ENCODE data around the gene CHST10. TPM values are rescaled to one million over a fixed set of nuclear protein-coding genes. Genes with fewer than 3 reads are reported as not detected.

CHST10 gene
- total and polyA plus RNA-seq, 2 donors (not counting 3 experiments of a cell fraction or from before 2014, with no cell fraction given): 11.1 to 12.3 TPM

DNA sequence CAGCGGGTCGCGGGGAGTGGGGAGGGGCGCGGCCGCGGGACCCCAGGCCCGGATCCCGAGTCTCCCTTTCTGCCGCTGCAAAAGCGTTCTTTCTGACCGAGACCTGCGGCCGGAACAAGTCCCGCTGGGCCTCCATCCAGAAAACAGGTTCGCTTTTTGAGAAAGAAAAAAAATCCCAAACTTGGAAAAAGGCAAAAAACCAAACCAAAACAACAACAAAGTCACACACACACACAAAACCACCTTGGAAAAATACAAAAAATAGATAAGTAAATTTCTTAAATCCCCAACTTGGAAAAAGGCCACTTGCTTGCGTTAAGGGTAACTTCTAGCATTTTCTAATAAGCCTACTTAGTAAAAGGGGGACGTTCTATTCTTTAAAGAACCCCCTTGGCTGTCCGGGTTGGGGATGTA is 250 bp upstream of the CHST10 start:
- BruUV-seq (replicated peaks): no TSS peak

More for the DNA sequence above, 250 bp upstream of the CHST10 start:
- intact Hi-C loops (cut with micrococcal nuclease): no loop called here
- Histone ChIP-seq H3K27me3 (ENCODE audit: control insufficient read depth in 2 of 2, insufficient read depth in 2 of 2, low read length in 2 of 2) (no peaks in the 10 kb centered on the region), H3K9me1 (replicated peaks; ENCODE audit: control insufficient read depth, extremely low read depth, insufficient read depth, low read length) (no peaks in the 10 kb centered on the region), H3K79me2 (ENCODE audit: control insufficient read depth, insufficient read depth, low read length) (peaks cover 3% of the 10 kb centered on the region), H2AFZ (ENCODE audit: low read depth, low read length) (peak overlapping the region; percentile 83), H3K36me3 (ENCODE audit: control insufficient read depth in 2 of 2, extremely low read depth in 1 of 2, insufficient read depth in 2 of 2, low read length in 2 of 2) (peaks cover 0 to 3% of the 10 kb centered on the region in 2 experiments), H3K4me2 (ENCODE audit: insufficient read depth, low read length) (peak overlapping the region; percentile 57), H3K4me3 (replicated peaks in 1 of 3; ENCODE audit: insufficient read depth in 1 of 3, low read depth in 1 of 3, low read length in 3 of 3) (peak overlapping the region; percentile 62 to 87 (median 80)), H3K9me3 (replicated peaks; ENCODE audit: control insufficient read depth, insufficient read depth, low read length) (no peaks in the 10 kb centered on the region), H3K27ac (ENCODE audit: insufficient read depth, low read depth, low read length) (peak overlapping the region; percentile 32), H3K4me1 (ENCODE audit: control insufficient read depth, extremely low read depth, insufficient read depth, low read length) (peaks cover 5% of the 10 kb centered on the region), H4K20me1 (replicated peaks; ENCODE audit: control insufficient read depth, extremely low read depth, insufficient read depth, low read length) (no peaks in the 10 kb centered on the region), H3K9ac (replicated peaks; ENCODE audit: extremely low read depth, insufficient read depth, low read length) (peak overlapping the region; percentile 71)
- dilution Hi-C loops (cut with MboI; ENCODE audit: extremely low pct_ligation_motif_present, low sequenced_read_pairs): no loop called here
- DNase-seq (ENCODE audit: low read depth, low spot score): no peak
- TF ChIP-seq FOS (IDR thresholded peaks at IDR 0.05; ENCODE audit: borderline replicate concordance, insufficient read depth, low read length) (no peak), MYC (IDR thresholded peaks at IDR 0.05; ENCODE audit: low read depth, low read length) (no peak), POLR2AphosphoS5 (IDR thresholded peaks at IDR 0.05; ENCODE audit: insufficient read depth, low read depth, low read length) (no peak), GATA2 (IDR thresholded peaks at IDR 0.05; ENCODE audit: insufficient read depth, insufficient read length, low read depth, low read length) (no peak), POLR2A (IDR thresholded peaks at IDR 0.05; ENCODE audit: low read depth, low read length) (no peak), JUN (IDR thresholded peaks at IDR 0.05; ENCODE audit: borderline replicate concordance, insufficient read depth, insufficient read length, low read depth) (no peak), EZH2 (IDR thresholded peaks at IDR 0.05; ENCODE audit: borderline replicate concordance, low read depth, low read length, severe bottlenecking) (no peak)
- TF ChIP-seq, protein P1, sequence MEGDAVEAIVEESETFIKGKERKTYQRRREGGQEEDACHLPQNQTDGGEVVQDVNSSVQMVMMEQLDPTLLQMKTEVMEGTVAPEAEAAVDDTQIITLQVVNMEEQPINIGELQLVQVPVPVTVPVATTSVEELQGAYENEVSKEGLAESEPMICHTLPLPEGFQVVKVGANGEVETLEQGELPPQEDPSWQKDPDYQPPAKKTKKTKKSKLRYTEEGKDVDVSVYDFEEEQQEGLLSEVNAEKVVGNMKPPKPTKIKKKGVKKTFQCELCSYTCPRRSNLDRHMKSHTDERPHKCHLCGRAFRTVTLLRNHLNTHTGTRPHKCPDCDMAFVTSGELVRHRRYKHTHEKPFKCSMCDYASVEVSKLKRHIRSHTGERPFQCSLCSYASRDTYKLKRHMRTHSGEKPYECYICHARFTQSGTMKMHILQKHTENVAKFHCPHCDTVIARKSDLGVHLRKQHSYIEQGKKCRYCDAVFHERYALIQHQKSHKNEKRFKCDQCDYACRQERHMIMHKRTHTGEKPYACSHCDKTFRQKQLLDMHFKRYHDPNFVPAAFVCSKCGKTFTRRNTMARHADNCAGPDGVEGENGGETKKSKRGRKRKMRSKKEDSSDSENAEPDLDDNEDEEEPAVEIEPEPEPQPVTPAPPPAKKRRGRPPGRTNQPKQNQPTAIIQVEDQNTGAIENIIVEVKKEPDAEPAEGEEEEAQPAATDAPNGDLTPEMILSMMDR (IDR thresholded peaks at IDR 0.05; ENCODE audit: extremely low read depth in 1 of 2, insufficient read depth in 1 of 2, low read depth in 1 of 2, low read length in 2 of 2): no peak
- TF ChIP-seq, protein P2, sequence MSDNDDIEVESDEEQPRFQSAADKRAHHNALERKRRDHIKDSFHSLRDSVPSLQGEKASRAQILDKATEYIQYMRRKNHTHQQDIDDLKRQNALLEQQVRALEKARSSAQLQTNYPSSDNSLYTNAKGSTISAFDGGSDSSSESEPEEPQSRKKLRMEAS (IDR thresholded peaks at IDR 0.05; ENCODE audit: insufficient read depth, insufficient read length): no peak
- ChIA-PET POLR2A (interaction anchor here (0.6 kb wide), 1 partner anchor 153 kb away, joined by 3 read pairs; no protein-coding TSS in a partner anchor), CTCF (interaction anchor here (1.5 to 1.8 kb wide), 3 partner anchors 37 to 155 kb away, joined by 4 to 8 read pairs (median 5); partner anchors contain the start of gene PDCL3)
- no peak for FAIRE-seq

Measured in endothelial cell of umbilical vein (primary cell).